CD4-positive, alpha-beta T cell (primary cell): ENCODE data around the gene VENTX. TPM values are rescaled to one million over a fixed set of nuclear protein-coding genes. Genes with fewer than 3 reads are reported as not detected.

Experiments
- ATAC-seq: fragments of 200-7000 bp; cut with Tn5 transposase; one replicate; pipeline ENCODE4 v1.10.0; 2022; ENCODE audit warnings: mild to moderate bottlenecking; ENCODE audit not compliant: poor library complexity
- CTCF ChIA-PET: fragments of 350-600 bp; sonication (Branson Sonifier 250); formaldehyde crosslinking; loops from one replicate; lab custom pipeline; 2021; ENCODE audit warnings: antibody characterized with exemption, inconsistent platforms; lab: Charles Lee
- POLR2A ChIA-PET: fragments of 350-600 bp; sonication (Branson Sonifier 250); formaldehyde crosslinking; loops from one replicate; lab custom pipeline; 2021; ENCODE audit warnings: antibody characterized with exemption, inconsistent platforms; lab: Charles Lee
- DNase-seq, 14 experiments: peaks; one replicate each; pipeline ENCODE4 v3.0.0-alpha.2; 2013 to 2020; ENCODE audit warnings: mixed read lengths in 2 of 14
- H3K27ac ChIP-seq, 2 donors: one replicate each; pipeline versions ENCODE4 v1.5.1 to v1.7.0; 2013; ENCODE audit warnings: low read length in 2 of 2, low read depth in 1 of 2, mild to moderate bottlenecking in 1 of 2
- H3K27me3 ChIP-seq, 2 experiments: 1 replicate in 1 of 2; 2 replicates in 1 of 2; pipeline versions ENCODE4 v1.6.1 to v1.7.0; 2013; ENCODE audit warnings: low read length in 2 of 2, control low read depth in 1 of 2, mild to moderate bottlenecking in 1 of 2, moderate library complexity in 1 of 2; ENCODE audit not compliant: insufficient read depth in 2 of 2, control insufficient read depth in 1 of 2
- H3K36me3 ChIP-seq: one replicate; pipeline ENCODE4 v1.6.1; 2013; ENCODE audit warnings: low read length, control low read depth; ENCODE audit not compliant: insufficient read depth
- H3K4me1 ChIP-seq: one replicate; pipeline ENCODE4 v1.6.1; 2013; ENCODE audit warnings: low read length, control low read depth; ENCODE audit not compliant: insufficient read depth
- H3K4me3 ChIP-seq: one replicate; pipeline ENCODE4 v1.5.1; 2013; ENCODE audit warnings: mild to moderate bottlenecking, low read length, moderate library complexity
- H3K9me3 ChIP-seq, 2 experiments: 1 replicate in 1 of 2; 2 replicates in 1 of 2; pipeline versions ENCODE4 v1.6.1 to v1.7.0; 2013; ENCODE audit warnings: low read length in 2 of 2, mild to moderate bottlenecking in 2 of 2, control low read depth in 1 of 2, moderate library complexity in 1 of 2; ENCODE audit not compliant: control insufficient read depth in 1 of 2, insufficient read depth in 1 of 2
- H3K27ac Mint-ChIP-seq: one replicate; pipeline ENCODE4 v1.8.0; 2020; ENCODE audit warnings: mixed read lengths
- H3K27me3 Mint-ChIP-seq: one replicate; pipeline ENCODE4 v1.8.0; 2021; ENCODE audit warnings: mixed read lengths
- H3K36me3 Mint-ChIP-seq: one replicate; pipeline ENCODE4 v1.8.0; 2021; ENCODE audit warnings: low read depth, mixed read lengths
- H3K4me1 Mint-ChIP-seq: one replicate; pipeline ENCODE4 v1.8.0; 2021; ENCODE audit warnings: low read depth, mixed read lengths
- H3K4me3 Mint-ChIP-seq: one replicate; pipeline ENCODE4 v1.8.0; 2020; ENCODE audit warnings: mild to moderate bottlenecking, mixed read lengths
- H3K9me3 Mint-ChIP-seq: one replicate; pipeline ENCODE4 v1.8.0; 2020; ENCODE audit warnings: mixed read lengths
- CTCF ChIP-seq: fragments of 200-600 bp; IDR thresholded peaks from one replicate; pipeline ENCODE4 v1.8.0; 2022; ENCODE audit warnings: antibody characterized with exemption, mild to moderate bottlenecking
- intact Hi-C, 2 experiments: fragments of 100-400 bp; cut with DNase I in 1 of 2; cut with micrococcal nuclease in 1 of 2; formaldehyde crosslinking; loops; one replicate each; pipeline versions ENCODE4 v1.15.1 to v1.9.0; 2023 to 2025; cut with DNase I, micrococcal nuclease
- total RNA-seq, 174 experiments: library from RNA in 2 of 174; stranded (reverse) in 2 of 174; gene quantifications; one replicate each; pipeline ENCODE4 v1.2.3 and lab custom pipeline; 2021 to 2026

VENTX gene
- total RNA-seq, 2 experiments from 2014 or later: 0.11 to 0.14 TPM

DNA sequence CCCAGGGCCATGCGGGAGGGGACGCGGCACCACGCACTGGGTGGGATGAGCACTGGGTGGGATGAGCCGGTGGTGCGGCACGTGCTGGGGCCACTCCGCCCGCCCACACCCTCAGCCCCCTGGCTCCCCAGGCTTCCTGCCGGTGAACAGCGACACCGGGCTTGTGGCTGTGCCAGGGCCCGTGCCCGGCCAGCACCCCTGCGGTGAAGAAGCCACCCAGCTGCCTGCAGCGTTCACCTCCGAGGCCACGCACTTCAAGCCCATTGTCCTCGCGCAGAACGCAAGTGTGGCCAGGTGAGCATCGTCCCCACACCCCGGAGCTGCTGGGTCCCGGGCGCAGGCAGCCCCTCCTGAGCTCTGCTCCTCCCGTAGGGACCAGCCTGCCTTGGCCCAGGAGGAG, 39.4 kb upstream of the VENTX start:
- Mint-ChIP-seq H3K4me3 (no peak overlapping the region), H3K27ac (no peak overlapping the region), H3K27me3 (no peaks in the 10 kb centered on the region), H3K9me3 (no peaks in the 10 kb centered on the region), H3K36me3 (no peaks in the 10 kb centered on the region), H3K4me1 (no peaks in the 10 kb centered on the region)
- Histone ChIP-seq H3K4me3 (no peak overlapping the region), H3K36me3 (no peaks in the 10 kb centered on the region), H3K27ac (no peak overlapping the region), H3K9me3 (peaks cover 0 to 14% of the 10 kb centered on the region in 2 experiments), H3K27me3 (no peaks in the 10 kb centered on the region), H3K4me1 (no peaks in the 10 kb centered on the region)
- DNase-seq (no peak), ATAC-seq (no peak)
- ChIA-PET POLR2A (no interaction called here), CTCF (no interaction called here)
- TF ChIP-seq CTCF: no peak
- intact Hi-C loops: no loop called here

DNA sequence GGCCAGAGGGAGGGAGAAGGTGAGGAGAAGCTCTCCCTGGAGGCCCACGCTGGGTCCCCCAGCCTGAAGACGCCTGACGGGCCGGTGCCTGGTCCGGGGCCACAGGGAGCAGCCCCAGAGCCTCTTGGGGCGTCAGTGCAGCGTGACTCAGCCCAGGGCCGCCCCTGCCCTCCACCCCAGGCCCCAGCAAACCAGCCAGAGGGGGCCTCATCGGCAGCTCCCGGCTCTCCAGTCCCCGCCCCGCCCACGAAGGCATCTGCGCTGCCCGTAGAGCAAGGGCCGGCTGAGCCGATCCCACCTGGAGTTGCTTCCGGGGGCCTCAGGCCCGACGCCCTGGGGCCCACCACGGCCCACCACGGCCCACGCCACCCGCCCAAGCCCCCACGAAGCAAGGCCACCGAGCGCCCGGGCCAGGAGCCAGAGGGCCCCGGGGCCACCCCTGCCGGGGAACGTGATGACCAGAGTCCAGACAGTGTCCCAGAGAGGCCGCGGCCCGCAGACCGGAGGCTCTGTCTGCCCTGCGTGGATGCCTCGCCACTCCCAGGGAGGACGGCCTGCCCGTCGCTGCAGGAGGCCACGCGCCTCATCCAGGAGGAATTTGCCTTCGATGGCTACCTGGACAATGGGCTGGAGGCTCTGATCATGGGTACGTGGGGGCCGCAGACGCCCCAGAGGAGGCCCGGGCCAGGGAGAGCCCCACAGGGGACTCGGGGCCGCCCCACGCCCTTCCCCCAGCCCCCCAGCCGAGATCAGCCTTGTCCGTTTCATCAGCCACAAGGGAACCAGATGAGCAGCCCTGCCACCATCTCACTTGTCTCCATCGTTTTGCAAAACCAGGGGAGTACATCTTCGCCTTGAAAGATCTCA, 38.8 kb upstream of the VENTX start:
- no peaks in the 10 kb centered on the region for H3K4me1 Mint-ChIP-seq

DNA sequence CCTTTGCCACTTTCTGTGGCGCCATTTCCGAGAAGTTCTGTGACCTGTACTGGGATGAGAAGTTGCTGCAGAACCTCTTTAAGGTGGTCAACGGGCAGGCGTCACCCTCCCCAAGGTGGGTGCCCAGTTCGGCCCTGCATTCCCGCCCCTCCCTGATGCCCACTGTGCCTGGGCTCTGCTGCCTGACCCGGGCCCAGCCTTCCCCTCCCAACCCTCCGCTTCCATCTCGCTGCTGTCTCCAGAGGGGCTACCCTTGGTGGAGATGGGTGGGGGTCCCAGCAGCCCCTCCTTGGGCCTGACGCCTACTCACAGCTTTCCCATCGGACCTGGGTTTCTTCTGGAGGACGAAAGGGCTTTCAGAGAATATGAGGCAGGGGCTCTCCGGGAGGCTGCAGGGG, 38.2 kb upstream of the VENTX start:
- H3K27ac ChIP-seq: no peak overlapping the region
- no peaks in the 10 kb centered on the region for H3K27me3 ChIP-seq
- ChIA-PET POLR2A (no interaction called here), CTCF (no interaction called here)
- Mint-ChIP-seq H3K27me3 (no peaks in the 10 kb centered on the region), H3K4me3 (no peak overlapping the region), H3K9me3 (no peaks in the 10 kb centered on the region), H3K36me3 (no peaks in the 10 kb centered on the region), H3K4me1 (no peaks in the 10 kb centered on the region), H3K27ac (no peak overlapping the region)
- H3K4me3 ChIP-seq: no peak overlapping the region
- no peak for TF ChIP-seq CTCF
- DNase-seq (no peak), ATAC-seq (no peak)
- no peaks in the 10 kb centered on the region for H3K4me1 ChIP-seq
- H3K9me3 ChIP-seq: peaks cover 0 to 13% of the 10 kb centered on the region in 2 experiments
- intact Hi-C loops: no loop called here
- H3K36me3 ChIP-seq: no peaks in the 10 kb centered on the region

More for the DNA sequence above, 38.8 kb upstream of the VENTX start:
- no peaks in the 10 kb centered on the region for H3K36me3 Mint-ChIP-seq
- DNase-seq (no peak), ATAC-seq (no peak)
- no peaks in the 10 kb centered on the region for H3K9me3 Mint-ChIP-seq
- no peak overlapping the region for H3K27ac ChIP-seq
- H3K4me3 Mint-ChIP-seq: no peak overlapping the region
- H3K36me3 ChIP-seq: no peaks in the 10 kb centered on the region
- no peaks in the 10 kb centered on the region for H3K27me3 ChIP-seq
- POLR2A ChIA-PET: no interaction called here
- intact Hi-C loops: no loop called here
- no peak for TF ChIP-seq CTCF
- no peak overlapping the region for H3K27ac Mint-ChIP-seq
- no peaks in the 10 kb centered on the region for H3K4me1 ChIP-seq
- no peaks in the 10 kb centered on the region for H3K27me3 Mint-ChIP-seq
- CTCF ChIA-PET: no interaction called here
- H3K9me3 ChIP-seq: peaks cover 0 to 14% of the 10 kb centered on the region in 2 experiments
- no peak overlapping the region for H3K4me3 ChIP-seq
